Measurements from ENCODE around the gene HS3ST6. TPM values are rescaled to one million over a fixed set of nuclear protein-coding genes. Genes with fewer than 3 reads are reported as not detected.
"Not testable (repeated sequence)": the region's sequence is repeated elsewhere in the genome, so short reads cannot be mapped to it uniquely, and the experiment has no call there.

The HS3ST6 gene
- total RNA-seq, 1 donor, result not detected

DNA sequence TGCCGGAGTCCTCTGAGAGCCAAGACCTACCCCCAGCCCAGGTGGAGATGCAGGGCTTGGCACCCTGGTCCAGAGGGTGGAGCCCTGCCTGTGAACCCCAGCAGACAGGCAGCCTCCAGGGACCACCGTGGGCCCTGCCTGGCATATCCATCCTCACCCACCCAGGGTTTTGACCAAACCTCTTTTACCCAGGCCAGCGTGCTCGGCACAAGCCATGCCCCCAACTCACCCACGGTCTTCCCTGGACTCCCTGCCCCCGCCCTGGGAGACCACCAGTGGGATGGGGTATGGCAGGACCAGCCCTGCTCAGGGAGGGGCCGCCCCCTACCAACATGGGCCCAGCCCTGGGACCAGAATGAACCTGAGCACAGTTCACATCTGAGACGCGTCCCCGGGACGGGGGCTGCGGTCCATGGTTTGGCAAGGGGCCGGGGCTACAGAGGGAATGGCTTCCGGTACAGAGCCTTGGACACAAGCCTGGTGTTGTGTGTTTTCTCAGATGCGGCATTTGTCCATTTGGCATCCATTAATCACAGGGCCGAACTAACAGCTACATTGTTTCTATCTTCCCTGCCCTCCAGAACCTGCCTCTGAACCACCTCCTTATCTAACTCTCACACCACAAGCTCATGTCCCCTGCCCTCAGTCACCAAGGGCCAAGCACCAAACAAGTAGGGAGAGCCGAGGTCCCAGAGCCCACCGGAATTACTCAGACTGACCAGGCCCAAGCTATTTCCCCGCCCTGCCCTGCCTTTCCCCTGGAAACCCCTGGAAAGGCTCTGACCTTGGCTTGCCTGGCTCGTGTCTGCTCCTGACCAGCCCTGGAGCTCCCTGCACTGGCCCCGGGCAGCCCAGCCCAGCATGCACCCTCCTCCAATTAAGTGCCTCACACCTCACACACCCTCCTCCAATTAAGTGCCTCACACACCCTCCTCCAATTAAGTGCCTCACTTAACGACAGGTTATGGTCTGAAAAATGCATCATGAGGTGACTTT lies 14.1 kb downstream of the HS3ST6 start:
- TF ChIP-seq CTCF (IDR thresholded peaks at IDR 0.05; ENCODE audit: insufficient read depth, low read depth, low read length), result no peak

GRCh38 chr16:1903220-1903574 lies 15.0 kb downstream of the HS3ST6 start:
- DNase-seq (ENCODE audit: low read depth), result no peak
- no peak overlapping the region for H3K4me3 ChIP-seq (ENCODE audit: low read depth, low read length)
- no peak for TF ChIP-seq CTCF (IDR thresholded peaks at IDR 0.05; ENCODE audit: insufficient read depth, low read depth, low read length)

More for the DNA sequence above, 14.1 kb downstream of the HS3ST6 start:
- DNase-seq (ENCODE audit: low read depth), result no peak
- no peak overlapping the region for H3K4me3 ChIP-seq (ENCODE audit: low read depth, low read length)

- TF ChIP-seq CTCF (IDR thresholded peaks at IDR 0.05; ENCODE audit: insufficient read depth, low read depth, low read length), result no peak
- H3K4me3 ChIP-seq (ENCODE audit: low read depth, low read length), result no peak overlapping the region
- DNase-seq (ENCODE audit: low read depth), result no peak
Measured at GRCh38 chr16:1902547-1903219, 15.5 kb downstream of the HS3ST6 start.

DNA sequence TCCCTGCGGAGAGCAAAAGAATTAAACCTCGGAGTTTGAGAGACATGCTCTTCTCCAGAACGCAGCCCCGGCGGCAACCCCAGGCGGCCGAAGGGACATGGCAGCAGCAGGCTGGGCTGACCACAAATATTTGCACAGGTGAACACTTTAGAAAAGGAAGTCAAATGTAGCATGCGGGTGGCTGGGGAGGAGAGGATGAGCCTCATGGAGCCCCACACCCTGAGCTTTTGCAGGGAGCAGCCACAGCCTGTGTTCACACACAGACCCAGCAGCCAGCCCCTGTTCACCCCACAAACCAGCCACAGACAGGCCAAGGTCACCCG lies 17.8 kb downstream of the HS3ST6 start:
- DNase-seq (ENCODE audit: low read depth), result no peak
- TF ChIP-seq CTCF (IDR thresholded peaks at IDR 0.05; ENCODE audit: insufficient read depth, low read depth, low read length), result no peak
- H3K4me3 ChIP-seq (ENCODE audit: low read depth, low read length), result no peak overlapping the region

DNA sequence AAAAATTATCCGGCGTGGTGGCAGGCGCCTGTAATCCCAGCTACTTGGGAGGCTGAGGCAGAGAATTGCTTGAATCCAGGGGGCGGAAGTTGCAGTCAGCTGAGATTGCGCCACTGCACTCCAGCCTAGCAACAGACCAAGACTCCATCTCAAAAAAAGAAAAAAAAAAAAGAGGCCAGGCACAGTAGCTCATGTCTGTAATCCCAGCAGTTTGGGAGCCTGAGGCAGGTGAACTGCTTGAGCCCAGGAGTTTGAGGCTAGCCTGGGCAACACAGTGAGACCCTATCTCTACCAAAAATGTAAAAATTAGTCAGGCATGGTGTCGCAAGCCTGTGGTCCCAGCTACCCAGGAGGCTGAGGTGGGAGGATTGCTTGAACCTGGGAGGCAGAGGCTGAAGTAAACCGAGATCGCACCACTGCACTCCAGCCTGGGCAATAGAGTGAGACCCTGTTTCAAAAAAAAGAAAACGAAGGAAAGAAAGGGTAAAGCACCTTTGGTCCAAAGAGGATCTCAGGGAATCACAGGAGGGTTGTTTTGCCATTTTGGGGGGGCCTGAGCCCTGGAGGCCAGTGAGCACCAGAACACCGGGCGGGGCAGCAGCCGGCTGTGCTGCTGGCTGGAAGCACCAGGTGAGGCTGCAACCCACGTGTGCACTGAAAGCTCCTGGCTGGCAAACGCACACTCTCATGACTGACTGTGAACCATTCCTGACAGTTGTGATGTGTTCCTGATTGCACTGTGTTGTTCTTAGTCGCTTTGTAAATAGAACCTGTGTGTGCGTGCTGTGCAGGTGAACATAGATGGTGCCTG lies 18.4 kb downstream of the HS3ST6 start:
- H3K4me3 ChIP-seq (ENCODE audit: low read depth, low read length), result no peak overlapping the region
- no peak for TF ChIP-seq CTCF (IDR thresholded peaks at IDR 0.05; ENCODE audit: insufficient read depth, low read depth, low read length)
- no peak for DNase-seq (ENCODE audit: low read depth)

- DNase-seq (ENCODE audit: low read depth); H3K4me3 ChIP-seq (ENCODE audit: low read depth, low read length): not testable (repeated sequence)
Measured at GRCh38 chr16:1897692-1898091, 20.5 kb downstream of the HS3ST6 start.

All from fibroblast of villous mesenchyme (primary cell).